ENCODE data around the gene LRRC27.
"Not testable (repeated sequence)": the region's sequence is repeated elsewhere in the genome, so short reads cannot be mapped to it uniquely, and the experiment has no call there.

LRRC27 gene

DNA sequence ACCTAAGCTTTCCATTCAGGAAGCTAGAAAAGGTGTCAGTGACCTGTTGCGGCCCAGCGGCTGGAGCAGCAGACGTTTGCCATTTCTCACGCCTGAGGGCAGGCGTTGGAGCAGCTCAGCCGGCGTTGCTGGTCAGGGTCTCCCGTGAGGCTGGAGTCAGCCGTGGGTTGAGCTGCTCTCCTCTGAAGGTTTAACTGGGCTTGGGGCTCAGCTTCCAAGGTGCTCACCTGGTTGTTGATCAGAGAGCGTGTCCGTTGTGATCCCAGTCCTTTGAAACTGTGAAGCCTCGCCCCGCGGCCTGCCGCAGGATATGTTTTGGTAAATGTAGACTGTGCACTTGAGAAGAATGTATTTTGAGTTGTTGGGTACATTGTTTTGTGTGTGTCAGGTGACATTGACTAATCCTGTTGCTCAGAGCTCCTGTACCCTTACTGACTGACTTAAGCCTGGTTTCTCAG is 44.4 kb downstream of the LRRC27 start:
- no peak for DNase-seq

DNA sequence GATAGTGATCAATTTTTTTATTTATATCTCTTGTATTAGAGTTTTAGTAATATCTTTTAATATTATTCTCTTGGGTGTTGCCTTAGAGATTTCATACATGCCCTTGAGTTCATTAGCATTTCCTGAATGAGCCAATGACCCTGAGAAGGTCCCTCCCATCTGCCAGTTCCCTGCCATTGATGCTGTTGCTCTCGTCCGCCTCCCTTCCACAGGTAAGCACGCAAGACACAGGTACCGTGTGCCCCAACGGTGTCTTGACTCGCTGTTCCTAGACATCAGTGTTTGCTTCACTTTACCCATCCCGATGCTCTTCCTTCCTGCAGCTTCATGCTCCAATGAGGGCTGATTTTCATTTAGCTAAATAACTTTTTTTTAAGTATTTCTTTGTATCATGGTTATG is 45.3 kb downstream of the LRRC27 start:
- no peak for DNase-seq

DNA sequence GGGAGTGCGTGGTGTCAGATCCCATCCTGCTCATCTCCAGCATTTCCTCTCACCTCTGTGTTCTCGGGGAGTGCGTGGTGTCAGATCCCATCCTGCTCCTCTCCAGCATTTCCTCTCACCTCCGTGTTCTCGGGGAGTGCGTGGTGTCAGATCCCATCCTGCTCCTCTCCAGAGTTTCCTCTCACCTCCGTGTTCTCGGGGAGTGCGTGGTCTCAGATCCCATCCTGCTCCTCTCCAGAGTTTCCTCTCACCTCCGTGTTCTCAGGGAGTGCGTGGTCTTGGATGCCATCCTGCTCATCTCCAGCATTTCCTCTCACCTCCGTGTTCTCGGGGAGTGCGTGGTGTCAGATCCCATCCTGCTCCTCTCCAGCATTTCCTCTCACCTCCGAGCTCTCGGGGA is 47.0 kb downstream of the LRRC27 start:
- not testable (repeated sequence) for DNase-seq

DNA sequence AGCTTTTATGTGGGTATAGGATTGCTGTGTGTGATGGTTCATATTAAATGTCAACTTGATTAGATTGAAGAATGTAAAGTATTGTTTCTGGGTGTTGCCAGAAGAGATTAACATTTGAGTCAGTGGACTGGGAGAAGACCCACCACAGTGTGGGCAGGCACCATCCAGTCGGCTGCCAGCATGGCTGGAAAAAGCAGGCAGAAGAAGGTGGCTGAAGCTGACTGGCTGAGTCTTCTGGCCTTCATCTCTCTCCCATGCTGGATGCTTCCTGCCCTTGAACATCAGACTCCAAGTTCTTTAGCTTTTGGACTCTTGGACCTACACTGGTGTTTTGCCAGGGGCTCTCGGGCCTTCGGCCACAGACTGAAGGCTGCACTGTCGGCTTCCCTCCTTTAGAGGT is 49.0 kb downstream of the LRRC27 start:
- not testable (repeated sequence) for DNase-seq

DNA sequence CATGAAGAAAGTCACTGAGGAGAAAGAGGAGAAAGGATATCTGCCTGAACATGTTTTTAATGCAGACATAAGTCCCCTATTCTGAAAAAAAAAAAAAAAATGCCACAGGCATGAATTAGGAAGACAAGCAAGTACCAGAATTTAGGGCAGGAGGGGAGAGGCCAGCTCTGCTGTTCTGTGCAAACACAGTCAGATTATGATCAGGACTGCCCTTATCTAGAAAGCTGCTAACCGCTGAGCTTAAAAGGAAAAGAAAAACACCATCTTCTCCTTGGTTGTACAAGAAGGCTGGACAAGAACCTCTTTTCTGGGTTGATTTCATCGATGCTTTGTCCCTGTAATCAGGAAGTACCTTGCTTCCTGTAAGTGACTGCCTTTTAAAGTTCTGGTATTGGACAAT is 49.7 kb downstream of the LRRC27 start:
- no peak for DNase-seq

DNA sequence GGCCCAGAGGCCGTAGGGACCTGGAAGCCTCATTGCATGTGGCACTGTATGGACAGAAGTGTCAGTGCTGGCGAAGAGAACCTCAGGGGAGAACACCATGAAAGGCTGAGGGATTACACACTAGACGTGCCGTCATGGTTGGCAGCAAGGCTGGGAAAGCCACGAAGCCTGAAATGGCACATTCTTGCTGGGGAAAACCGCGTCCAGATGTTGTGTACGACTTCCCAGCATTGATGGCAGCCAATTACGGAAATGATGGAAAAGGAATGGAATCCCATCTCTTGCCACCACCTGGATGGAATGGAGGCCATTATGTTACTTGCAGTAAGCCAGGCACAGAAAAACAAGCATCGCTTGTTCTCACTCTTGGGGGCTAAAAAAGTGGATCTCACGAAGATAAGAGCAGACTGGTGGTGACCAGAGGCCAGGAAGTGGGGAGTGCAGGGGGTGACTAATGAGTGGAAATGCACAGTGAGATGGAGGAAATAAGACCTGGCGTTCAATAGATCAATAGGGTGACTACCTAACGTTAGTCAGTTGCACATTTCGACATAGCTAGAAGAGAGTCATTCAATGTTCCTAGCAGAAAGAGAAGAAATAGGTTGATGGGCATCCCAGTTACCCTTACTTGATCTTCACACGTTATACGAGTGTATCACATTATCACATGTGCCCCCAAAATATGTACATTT is 50.4 kb downstream of the LRRC27 start:
- no peak for DNase-seq

DNA sequence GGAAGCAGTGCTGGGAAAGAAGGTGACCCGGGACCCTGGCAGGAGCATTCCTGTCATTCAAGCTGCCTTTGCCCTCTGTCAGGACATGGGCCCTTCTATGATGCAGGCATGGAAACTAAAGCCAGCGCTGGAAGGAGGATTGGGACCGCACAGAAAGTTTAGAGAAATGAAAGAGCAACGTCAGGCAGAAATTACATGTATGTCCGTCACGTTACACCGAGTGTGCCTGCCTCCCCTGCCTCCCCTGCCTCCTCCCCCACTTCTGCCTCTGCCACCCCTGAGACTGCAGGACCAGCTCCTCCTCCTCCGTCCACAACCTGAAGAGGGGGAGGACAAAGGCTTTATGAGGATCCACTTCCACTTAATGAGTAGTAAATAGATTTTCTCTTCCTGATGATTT is 51.1 kb downstream of the LRRC27 start:
- DNase-seq: no peak

DNA sequence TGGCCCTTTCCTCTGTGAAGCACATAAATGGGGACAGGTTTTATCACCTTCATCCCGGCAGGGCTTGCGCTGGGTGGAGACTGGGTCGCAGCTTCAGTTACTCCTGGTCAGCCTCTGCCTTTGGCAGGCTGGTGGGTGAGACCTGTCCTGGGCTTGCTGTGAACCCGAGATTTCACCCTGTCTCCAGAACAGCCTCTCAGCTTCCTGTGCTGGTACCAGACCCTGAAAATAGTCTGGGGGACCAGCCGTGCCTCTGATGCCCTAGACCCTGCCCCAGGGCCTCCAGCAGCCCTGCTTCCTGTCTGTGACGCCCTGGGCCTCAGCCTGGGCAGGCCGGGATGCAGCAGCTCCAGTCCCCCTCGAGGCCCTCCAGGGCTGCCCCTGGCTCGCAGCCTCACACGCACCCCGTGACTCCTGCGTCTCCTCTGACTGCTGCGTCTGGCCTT is 51.8 kb downstream of the LRRC27 start:
- no peak for DNase-seq

DNA sequence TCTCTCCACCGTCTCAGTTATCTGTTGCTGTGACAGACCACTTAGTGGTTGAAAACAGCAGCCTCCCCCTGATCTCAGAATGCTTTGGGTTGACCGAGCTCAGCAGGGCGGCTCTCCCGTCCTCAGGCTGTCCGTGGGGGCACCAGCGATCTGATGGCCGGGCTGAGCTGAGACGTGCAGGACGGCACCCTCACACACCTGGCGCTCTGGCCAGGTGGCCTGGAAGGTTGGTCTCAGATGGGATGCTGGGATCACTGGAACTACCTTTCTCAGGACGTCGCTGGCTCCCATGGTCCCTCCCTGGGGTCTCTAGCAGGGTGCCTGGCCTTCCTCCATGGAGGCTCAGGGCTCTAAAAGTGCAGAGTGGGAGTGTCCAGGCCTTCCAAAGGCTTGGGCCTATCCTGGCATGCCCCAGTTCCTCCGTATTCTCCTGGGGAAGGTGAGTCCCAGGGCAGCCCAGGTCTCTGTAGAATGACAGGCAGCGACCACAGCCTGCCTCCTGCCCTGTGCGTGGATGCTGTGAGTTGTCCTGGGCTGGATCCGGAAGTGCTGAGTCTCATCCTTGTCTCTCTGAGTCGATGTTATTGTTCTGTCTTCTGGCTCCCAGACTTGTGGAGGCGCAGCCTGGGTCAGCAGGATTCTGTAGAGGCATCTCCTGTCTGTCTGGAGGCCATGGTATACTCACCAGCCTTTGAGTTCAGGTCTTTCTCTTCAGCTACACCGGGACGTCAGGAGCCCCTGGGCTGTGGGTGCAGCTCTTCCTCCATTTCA is 52.8 kb downstream of the LRRC27 start:
- no peak for DNase-seq

DNA sequence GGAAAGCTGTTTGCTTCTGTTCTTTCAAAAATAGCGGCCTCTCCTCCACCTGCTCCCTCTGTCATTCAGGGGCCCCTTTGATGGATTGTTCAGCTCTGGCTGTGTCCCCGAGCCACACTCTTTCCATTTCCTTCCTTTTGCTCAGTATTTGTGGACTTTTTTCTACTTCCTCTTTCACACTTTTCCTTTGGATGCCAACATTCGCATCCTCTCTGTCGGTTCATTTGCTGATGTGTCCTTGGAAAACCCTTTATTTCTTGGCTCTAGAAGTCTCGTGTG is 53.3 kb downstream of the LRRC27 start:
- DNase-seq: peak in 1 of 3 donors; percentile 60

DNA sequence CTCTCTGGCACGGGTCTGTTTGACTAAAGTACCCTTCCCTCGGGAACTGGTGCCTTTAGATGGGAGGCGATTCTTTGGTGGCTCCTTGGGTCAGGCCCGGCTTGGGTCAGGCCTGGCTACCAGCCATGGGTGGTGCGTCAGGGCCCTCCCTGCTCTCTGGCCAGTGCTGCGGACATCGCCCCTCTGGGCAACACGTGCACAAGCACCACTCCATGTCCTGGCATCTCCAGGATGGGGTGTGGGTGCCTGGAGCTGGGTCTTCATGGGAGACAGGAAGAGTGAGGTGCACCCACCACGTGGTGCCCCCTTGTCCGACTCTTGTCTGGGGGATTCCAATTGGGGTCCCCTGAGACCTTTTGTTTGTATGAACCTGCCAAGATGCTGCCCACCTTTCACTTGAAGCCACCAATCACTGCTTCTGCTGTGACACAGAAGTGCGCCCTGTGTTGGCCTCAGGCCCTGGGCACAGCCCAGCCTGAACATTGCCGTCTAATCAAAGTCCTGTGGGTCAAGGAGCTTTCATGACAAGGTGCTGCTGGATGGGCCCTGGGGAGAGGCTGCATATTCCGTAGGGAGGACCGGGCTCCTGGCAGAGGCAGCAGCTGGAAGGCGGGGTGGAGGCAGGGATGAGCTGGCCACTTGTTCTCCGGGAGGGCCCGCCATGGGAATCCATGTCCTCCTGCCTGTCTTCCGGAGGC is 53.9 kb downstream of the LRRC27 start:
- no peak for DNase-seq

DNA sequence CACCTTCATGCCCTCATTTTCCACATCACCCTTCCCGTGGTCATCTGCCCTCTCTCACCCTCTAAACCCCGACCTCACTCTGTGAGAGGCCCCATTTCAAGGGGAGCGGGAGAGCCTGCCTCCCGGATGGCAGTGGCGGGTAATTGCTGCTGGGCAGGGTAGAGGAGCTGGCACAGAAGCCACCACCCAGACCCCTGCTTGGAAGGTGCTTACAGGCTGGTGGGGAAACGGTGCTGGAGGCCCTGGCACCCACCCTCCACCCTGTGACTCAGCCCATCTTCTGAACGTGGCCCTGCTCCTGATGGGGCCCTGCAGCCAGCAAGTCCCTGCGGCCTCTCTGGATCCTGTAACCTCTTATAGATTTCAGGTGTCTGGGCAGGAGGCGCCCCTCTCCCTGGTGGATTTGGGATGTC is 54.4 kb downstream of the LRRC27 start:
- no peak for DNase-seq

DNA sequence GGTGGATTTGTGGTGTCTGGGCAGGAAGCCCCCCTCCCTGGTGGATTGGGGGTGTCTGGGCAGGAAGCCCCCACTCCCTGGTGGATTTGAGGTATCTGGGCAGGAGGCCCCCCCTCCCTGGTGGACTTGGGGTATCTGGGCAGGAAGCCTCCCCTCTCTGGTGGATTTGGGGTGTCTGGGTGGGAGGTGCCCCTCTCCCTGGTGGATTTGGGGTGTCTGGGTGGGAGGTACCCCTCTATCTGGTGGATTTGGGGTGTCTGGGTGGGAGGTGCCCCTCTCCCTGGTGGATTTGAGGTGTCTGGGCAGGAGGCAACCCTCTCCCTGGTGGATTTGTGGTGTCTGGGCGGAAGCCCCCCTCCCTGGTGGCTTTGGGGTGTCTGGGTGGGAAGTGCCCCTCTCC is 54.9 kb downstream of the LRRC27 start:
- DNase-seq: not testable (repeated sequence)

DNA sequence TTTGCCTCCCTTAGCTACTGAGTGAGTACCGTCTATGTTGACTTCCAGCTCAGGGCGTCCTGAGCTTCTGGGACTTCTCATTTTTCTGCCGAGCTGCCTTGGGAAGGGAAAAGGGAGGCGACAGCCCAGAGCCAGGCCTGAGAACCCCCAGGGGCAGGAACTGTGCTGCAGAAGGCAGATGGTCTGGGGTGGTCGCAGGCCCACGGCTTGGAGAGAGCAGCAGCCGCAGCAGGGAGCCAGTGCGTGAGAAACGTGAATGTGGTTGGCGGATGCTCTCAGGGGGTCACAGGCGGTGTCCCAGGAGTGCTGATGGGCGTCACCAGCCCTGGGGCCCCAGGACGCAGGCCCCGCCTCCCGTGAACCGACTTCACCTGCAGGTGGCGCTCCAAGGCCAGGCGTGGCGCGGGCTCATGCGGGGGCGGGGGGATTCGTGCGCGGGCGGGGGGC is 55.8 kb downstream of the LRRC27 start:
- peak; percentile 60 to 87 (median 84) for DNase-seq

DNA sequence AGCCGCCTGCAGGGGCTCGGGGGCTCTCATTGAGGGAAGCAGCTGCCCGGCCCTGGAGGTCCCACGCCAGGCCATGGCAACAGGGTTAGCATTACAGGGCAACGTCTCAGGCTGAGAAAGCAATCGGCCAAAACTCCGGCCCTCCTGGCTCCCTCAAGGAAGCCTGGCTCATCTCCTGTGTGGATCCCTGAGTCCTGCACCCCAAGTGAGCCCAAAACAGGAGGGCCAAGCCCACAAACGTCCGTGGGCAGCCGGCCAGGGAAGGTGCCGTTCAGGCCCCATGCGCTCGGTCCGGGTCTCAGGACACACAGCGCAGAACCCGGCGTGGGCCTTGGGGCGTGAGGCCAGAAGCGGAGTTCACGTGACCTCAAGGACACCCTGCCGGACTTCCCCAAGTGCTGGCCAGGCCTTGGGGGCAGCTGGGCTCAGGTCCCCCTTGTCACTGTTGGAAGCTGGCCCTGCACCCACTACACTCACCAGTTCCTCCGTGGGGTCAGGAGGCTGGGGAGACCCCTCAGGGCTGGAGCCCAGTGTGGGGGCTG is 57.0 kb downstream of the LRRC27 start:
- peak; percentile 44 to 67 (median 54) for DNase-seq

DNA sequence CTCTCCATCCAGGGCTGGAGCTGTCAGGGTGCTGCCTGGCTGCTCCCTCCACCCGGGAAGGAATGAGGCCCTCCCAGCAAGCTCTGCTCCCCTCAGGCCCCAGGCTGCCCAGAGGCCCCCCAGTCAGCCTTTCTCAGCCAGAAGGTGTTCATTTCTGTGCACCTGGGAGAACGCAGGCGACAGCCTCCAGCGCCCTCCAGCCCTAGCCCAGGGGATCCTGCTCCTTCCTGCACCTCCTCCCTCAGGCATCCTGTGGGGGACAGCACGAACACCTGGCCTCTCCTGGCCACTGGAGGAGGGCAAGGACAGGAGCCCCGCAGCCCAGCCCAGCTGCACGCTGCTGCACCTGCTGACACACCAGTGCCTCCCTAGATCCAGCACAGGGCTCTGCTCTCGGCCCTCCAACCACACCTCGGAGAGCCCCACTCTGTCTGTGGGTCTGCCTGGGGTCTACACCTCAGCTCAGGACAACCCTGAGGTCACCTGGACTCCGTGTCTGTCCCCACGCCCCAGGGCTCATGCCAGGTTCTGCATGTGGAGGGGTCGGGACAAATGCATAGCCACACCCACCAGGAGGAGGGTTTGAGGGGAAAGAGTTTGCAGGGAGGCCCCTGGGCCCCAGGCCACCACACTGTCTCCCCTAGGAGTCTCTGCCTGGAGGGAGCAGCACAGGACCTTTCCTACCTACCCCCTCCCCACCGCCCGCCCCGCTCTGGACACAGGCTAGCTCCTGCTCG is 57.6 kb downstream of the LRRC27 start:
- DNase-seq: no peak

DNA sequence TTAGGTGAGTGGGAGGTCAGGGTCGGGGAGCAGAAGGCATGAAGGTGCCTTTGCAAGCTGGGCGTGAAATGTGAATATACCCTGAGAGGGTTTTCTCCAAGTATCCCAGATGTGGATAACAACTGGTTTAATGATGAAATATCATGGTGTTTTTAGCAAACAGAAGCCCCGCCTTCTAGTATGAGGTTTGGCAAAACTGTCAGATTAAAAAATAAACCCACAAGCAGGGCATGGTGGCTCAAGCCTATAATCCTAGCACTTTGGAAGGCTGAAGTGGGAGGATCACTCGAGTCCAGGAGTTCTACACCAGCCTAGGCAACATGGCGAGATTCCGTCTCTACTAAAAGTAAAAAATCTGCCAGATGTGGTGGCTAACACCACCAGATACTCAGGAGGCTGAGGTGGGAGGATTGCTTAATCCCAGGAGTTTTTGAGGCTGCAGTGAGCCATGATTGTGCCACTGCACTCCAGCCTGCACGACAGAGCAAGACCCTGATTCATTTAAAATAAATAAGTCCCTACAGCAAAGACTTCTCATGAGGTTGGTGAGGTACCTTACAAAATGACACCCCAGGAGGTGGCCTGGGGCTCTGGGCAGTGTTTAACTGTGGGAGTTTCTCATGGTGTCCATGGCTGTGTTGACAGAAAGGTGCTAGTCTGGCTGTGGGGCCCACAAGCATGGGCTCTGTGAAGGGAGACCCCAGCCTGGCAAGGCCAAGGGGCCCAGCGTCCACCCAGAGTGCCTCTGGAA is 58.4 kb downstream of the LRRC27 start:
- peak in 2 of 3 donors; percentile 33 to 49 for DNase-seq

DNA sequence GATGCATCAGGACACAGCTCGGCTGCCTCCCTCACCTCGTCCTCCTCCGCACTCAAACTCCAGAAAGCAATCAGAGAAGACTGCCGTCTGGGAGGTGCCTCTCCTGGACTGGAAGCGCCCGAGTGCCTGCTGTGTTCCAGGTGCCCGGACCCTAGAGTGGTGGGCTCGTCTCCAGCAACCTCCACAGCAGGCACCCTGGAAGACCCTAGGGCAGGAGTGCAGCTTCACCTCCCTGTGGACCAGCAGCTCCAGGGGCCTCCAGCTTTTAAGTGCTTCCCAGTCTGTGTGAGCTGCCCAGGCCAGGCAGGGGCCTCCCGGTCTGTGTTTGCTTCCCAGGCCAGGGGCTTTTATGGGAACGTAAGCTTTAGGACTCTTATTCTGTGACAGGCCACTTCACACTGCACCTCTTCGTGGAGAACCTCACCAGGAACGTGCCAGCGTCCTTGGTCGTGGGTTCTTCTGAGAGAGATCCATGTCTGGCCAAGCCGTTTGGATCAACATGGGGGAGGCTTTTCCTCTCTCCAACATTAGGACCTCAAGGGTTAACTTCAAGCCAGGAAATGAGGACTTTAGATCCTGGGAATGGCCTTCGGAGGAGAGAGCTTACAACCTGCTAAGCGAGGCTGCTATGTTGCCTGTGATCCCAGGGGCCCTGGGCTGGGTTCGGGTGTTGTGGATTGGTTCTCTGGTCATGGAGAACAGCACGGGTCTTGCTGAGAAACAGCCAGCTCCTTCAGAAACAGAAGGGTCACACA is 59.1 kb downstream of the LRRC27 start:
- no peak for DNase-seq

DNA sequence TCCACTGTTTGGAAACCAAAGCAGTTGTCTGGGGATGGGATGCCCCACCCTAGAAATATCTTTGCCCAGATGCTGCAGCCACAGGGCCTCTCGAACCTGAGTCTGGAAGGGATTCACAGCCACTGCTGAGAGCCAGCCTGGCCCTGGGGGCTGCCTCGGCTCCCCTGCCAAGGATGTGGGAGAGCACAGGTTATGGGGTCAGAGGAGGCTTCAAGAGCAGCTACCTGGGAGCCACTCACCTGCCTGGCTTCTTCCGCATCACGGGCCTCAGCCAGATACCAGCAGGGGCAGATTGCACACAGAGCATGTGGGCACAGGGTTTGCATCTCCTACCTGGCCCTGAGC is 59.7 kb downstream of the LRRC27 start:
- DNase-seq: no peak

DNA sequence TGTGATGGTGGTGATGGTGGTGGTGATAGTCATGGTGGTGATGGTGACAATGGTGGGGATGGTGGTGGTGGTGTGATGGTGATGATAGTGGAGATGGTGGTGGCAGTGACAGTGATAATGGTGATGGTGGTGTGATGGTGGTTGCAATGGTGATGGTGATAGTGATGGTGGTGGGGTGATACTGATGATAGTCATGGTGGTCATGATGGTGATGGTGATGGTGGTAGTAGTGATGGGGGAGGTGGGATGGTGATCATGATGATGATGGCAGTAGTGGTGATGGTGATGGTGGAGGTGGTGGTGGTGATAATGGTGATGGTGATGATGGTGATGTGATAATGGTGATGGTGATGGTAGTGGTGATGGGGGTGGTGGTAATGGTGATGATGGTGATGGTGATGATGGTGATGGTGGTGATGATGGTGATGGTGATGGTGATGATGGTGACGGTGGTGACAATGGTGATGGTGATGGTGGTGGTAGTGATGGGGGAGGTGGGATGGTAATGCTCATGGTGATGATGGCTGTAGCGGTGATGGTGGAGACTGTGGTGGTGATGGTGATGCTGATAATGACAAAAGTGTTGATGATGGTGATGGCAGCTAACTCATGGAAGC is 60.3 kb downstream of the LRRC27 start:
- no peak for DNase-seq
